SK-N-SH (cell line): ENCODE measurements around the gene CHCHD1. TPM values are rescaled to one million over a fixed set of nuclear protein-coding genes. Genes with fewer than 3 reads are reported as not detected.

ENCODE experiments used
- CTCF ChIA-PET: fragments of 300-600, 350-600 bp; formaldehyde crosslinking; extraction: SDS; loops from one replicate; lab custom pipeline; 2021; lab: Yijun Ruan, JAX
- POLR2A ChIA-PET: fragments of 350-600 bp; sonication (Branson Sonifier 250); formaldehyde crosslinking; extraction: SDS; loops from one replicate; lab custom pipeline; 2020; ENCODE audit warnings: antibody characterized with exemption, inconsistent platforms; lab: Yijun Ruan, JAX
- DNase-seq: peaks from one replicate; pipeline ENCODE4 v3.0.0; 2012
- H2AFZ ChIP-seq: fragments of 200-600 bp; sonication (generic); 2 replicates; pipeline ENCODE4 v1.8.1; 2016; ENCODE audit warnings: antibody characterized with exemption, mild to moderate bottlenecking, low read depth
- H3F3A ChIP-seq: fragments of 200-600 bp; sonication (generic); replicated peaks from 2 replicates; pipeline ENCODE3; 2016; ENCODE audit warnings: antibody characterized with exemption, mild to moderate bottlenecking; ENCODE audit not compliant: insufficient read depth
- H3K27ac ChIP-seq, 2 experiments: fragments of 200-500 bp in 1 of 2; fragments of 200-600 bp in 1 of 2; sonication (Bioruptor generic) in 1 of 2; sonication (generic), shearing (Covaris generic) in 1 of 2; 2 replicates each; pipeline versions ENCODE4 v1.5.1 to v1.6.1; 2014 to 2016; ENCODE audit warnings: low read depth in 2 of 2, inconsistent platforms in 1 of 2, low read length in 1 of 2, mild to moderate bottlenecking in 1 of 2, mixed read lengths in 1 of 2
- H3K27me3 ChIP-seq: fragments of 200-600 bp; sonication (generic), shearing (Covaris generic); 2 replicates; pipeline ENCODE4 v1.6.1; 2016; ENCODE audit warnings: mixed run types; ENCODE audit not compliant: insufficient read depth
- H3K36me3 ChIP-seq, 2 experiments: fragments of 200-500 bp in 1 of 2; fragments of 200-600 bp in 1 of 2; sonication (Bioruptor generic) in 1 of 2; sonication (generic) in 1 of 2; replicated peaks in 1 of 2; 2 replicates each; pipeline versions ENCODE3 to v1.5.1; 2014 to 2016; ENCODE audit warnings: low read length in 1 of 2, mild to moderate bottlenecking in 1 of 2; ENCODE audit not compliant: insufficient read depth in 2 of 2, control insufficient read depth in 1 of 2
- H3K4me1 ChIP-seq, 2 experiments: fragments of 200-500 bp in 1 of 2; fragments of 200-600 bp in 1 of 2; sonication (Bioruptor generic) in 1 of 2; sonication (generic), shearing (Covaris generic) in 1 of 2; 2 replicates each; pipeline versions ENCODE4 v1.5.1 to v1.6.1; 2014 to 2016; ENCODE audit warnings: low read depth in 1 of 2, low read length in 1 of 2, mixed run types in 1 of 2; ENCODE audit not compliant: insufficient read depth in 2 of 2, control insufficient read depth in 1 of 2
- H3K4me2 ChIP-seq: fragments of 200-600 bp; sonication (generic), shearing (Covaris generic); 2 replicates; pipeline ENCODE4 v1.6.1; 2017; ENCODE audit warnings: mixed run types
- H3K4me3 ChIP-seq, 2 experiments: fragments of 200-500 bp in 1 of 2; fragments of 200-600 bp in 1 of 2; sonication (Bioruptor generic) in 1 of 2; sonication (generic), shearing (Covaris generic) in 1 of 2; 2 replicates each; pipeline versions ENCODE4 v1.5.1 to v1.8.1; 2014 to 2016; ENCODE audit warnings: low read depth in 2 of 2, inconsistent platforms in 1 of 2, low read length in 1 of 2, mild to moderate bottlenecking in 1 of 2, mixed read lengths in 1 of 2, moderate library complexity in 1 of 2
- H3K79me2 ChIP-seq: fragments of 200-600 bp; sonication (generic); 2 replicates; pipeline ENCODE4 v1.8.1; 2017; ENCODE audit warnings: mild to moderate bottlenecking; ENCODE audit not compliant: insufficient read depth
- H3K9ac ChIP-seq: fragments of 200-600 bp; sonication (generic); 2 replicates; pipeline ENCODE4 v1.6.1; 2017; ENCODE audit warnings: mixed run types
- H3K9me2 ChIP-seq: fragments of 200-600 bp; sonication (generic); 2 replicates; pipeline ENCODE4 v1.6.1; 2017; ENCODE audit warnings: mixed run types
- H3K9me3 ChIP-seq: fragments of 200-600 bp; sonication (generic); 2 replicates; pipeline ENCODE4 v1.6.1; 2017; ENCODE audit warnings: mixed run types, mild to moderate bottlenecking, moderate library complexity
- H4K20me1 ChIP-seq: fragments of 200-600 bp; sonication (generic); 2 replicates; pipeline ENCODE4 v1.6.1; 2017; ENCODE audit warnings: mild to moderate bottlenecking, mixed run types; ENCODE audit not compliant: insufficient read depth
- ELF1 ChIP-seq: IDR thresholded peaks from 2 replicates; pipeline ENCODE4 v1.4.0; 2012
- EZH2phosphoT487 ChIP-seq: fragments of 200-600 bp; sonication (generic); IDR thresholded peaks from 2 replicates; pipeline ENCODE4 v1.6.1; 2017; ENCODE audit warnings: low read depth, mixed run types, mild to moderate bottlenecking, antibody characterized with exemption, moderate library complexity, borderline replicate concordance
- FOSL2 ChIP-seq: IDR thresholded peaks from 2 replicates; pipeline ENCODE4 v1.4.0; 2012; ENCODE audit warnings: low read depth, mild to moderate bottlenecking, moderate library complexity, borderline replicate concordance
- FOXJ3 ChIP-seq: sonication (generic); formaldehyde crosslinking; IDR thresholded peaks from 2 replicates; pipeline ENCODE4 v1.5.1; 2020; ENCODE audit warnings: mild to moderate bottlenecking, missing genetic modification reagents
- GABPA ChIP-seq: IDR thresholded peaks from 2 replicates; pipeline ENCODE4 v1.4.0; 2012; ENCODE audit warnings: low read depth, mild to moderate bottlenecking
- JUND ChIP-seq: IDR thresholded peaks from 2 replicates; pipeline ENCODE4 v1.4.0; 2012
- NRF1 ChIP-seq: IDR thresholded peaks from 2 replicates; pipeline ENCODE4 v1.6.1; 2012; ENCODE audit warnings: low read depth, mild to moderate bottlenecking, low read length
- TEAD4 ChIP-seq: IDR thresholded peaks from 2 replicates; pipeline ENCODE4 v1.4.0; 2012; ENCODE audit warnings: mild to moderate bottlenecking, borderline replicate concordance; ENCODE audit not compliant: insufficient read depth
- YY1 ChIP-seq: IDR thresholded peaks from 2 replicates; pipeline ENCODE4 v1.4.0; 2012; ENCODE audit warnings: low read depth, mild to moderate bottlenecking
- WGBS: methylation state at CpG from one replicate; pipeline ENCODE4 v1.1.6; 2017; ENCODE audit warnings: low lambda C conversion rate; 5-methylcytosine and 5-hydroxymethylcytosine counted together
- polyA plus RNA-seq, 3 experiments: library from polyadenylated mRNA; depleted of rRNA; stranded (reverse); fragments of >200 nt; gene quantifications; 2 replicates each; pipeline ENCODE4 v1.2.3, GENCODE V29; 2012
- TF ChIP-seq, protein P1 (sequence below): IDR thresholded peaks from 2 replicates; pipeline ENCODE4; 2012
- TF ChIP-seq, protein P2 (sequence below): IDR thresholded peaks from 2 replicates; pipeline ENCODE4 v1.4.0; 2012; ENCODE audit warnings: low read depth, borderline replicate concordance
- TF ChIP-seq, protein P3 (sequence below): IDR thresholded peaks from 2 replicates; pipeline ENCODE4 v1.4.0; 2012; ENCODE audit warnings: low read depth, borderline replicate concordance
- TF ChIP-seq, protein P4 (sequence below): fragments of 200-600 bp; sonication (generic); IDR thresholded peaks from 2 replicates; pipeline ENCODE4 v1.6.1; 2017; ENCODE audit warnings: antibody characterized with exemption, mild to moderate bottlenecking, moderate library complexity

CHCHD1 gene
- polyA plus RNA-seq, 1 of the 3 experiments (the other 2 are of a cell fraction) = 60.9 TPM

DNA sequence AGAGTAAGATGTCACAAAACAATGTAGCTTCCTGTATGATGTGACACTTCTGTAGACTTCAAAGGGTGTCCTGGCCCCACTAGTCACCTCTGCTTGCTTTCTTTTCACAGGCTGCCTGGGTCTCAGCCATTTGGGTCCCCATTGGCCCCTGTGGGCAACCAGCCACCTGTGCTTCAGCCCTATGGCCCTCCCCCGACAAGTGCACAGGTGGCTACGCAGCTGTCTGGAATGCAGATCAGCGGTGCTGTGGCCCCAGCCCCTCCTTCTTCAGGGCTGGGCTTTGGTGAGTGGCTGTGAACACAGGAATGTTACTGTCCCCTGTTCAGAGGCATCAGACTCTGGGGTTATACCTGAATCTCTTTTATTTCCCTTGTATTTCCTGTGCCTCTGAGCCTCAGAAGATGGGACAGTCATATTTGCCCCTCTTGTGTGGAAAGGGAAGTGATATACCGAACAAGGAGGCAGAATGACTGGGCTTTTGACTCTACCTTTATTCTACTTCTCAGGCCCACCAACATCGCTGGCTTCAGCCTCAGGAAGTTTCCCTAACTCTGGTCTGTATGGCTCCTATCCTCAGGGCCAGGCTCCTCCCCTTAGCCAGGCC, 22.2 kb upstream of the CHCHD1 start:
- no peaks in the 10 kb centered on the region for H3K9me3 ChIP-seq
- peaks cover 62% of the 10 kb centered on the region for H3K79me2 ChIP-seq
- H3K4me3 ChIP-seq = no peak overlapping the region
- 0 out of 4 replicates have a peak, but pooled peaks cover 0 to 13% of the 10 kb centered on the region in 2 experiments for H3K4me1 ChIP-seq
- TF ChIP-seq YY1 (no peak), NRF1 (no peak), JUND (no peak), TEAD4 (no peak), EZH2phosphoT487 (no peak), FOSL2 (no peak), GABPA (no peak), ELF1 (no peak), FOXJ3 (CRISPR knock-in tag) (no peak)
- TF ChIP-seq, protein P1, sequence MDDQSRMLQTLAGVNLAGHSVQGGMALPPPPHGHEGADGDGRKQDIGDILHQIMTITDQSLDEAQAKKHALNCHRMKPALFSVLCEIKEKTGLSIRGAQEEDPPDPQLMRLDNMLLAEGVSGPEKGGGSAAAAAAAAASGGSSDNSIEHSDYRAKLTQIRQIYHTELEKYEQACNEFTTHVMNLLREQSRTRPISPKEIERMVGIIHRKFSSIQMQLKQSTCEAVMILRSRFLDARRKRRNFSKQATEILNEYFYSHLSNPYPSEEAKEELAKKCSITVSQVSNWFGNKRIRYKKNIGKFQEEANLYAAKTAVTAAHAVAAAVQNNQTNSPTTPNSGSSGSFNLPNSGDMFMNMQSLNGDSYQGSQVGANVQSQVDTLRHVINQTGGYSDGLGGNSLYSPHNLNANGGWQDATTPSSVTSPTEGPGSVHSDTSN = no peak
- TF ChIP-seq, protein P2, sequence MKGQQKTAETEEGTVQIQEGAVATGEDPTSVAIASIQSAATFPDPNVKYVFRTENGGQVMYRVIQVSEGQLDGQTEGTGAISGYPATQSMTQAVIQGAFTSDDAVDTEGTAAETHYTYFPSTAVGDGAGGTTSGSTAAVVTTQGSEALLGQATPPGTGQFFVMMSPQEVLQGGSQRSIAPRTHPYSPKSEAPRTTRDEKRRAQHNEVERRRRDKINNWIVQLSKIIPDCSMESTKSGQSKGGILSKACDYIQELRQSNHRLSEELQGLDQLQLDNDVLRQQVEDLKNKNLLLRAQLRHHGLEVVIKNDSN = no peak
- TF ChIP-seq, protein P3, sequence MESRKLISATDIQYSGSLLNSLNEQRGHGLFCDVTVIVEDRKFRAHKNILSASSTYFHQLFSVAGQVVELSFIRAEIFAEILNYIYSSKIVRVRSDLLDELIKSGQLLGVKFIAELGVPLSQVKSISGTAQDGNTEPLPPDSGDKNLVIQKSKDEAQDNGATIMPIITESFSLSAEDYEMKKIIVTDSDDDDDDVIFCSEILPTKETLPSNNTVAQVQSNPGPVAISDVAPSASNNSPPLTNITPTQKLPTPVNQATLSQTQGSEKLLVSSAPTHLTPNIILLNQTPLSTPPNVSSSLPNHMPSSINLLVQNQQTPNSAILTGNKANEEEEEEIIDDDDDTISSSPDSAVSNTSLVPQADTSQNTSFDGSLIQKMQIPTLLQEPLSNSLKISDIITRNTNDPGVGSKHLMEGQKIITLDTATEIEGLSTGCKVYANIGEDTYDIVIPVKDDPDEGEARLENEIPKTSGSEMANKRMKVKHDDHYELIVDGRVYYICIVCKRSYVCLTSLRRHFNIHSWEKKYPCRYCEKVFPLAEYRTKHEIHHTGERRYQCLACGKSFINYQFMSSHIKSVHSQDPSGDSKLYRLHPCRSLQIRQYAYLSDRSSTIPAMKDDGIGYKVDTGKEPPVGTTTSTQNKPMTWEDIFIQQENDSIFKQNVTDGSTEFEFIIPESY = no peak
- TF ChIP-seq, protein P4, sequence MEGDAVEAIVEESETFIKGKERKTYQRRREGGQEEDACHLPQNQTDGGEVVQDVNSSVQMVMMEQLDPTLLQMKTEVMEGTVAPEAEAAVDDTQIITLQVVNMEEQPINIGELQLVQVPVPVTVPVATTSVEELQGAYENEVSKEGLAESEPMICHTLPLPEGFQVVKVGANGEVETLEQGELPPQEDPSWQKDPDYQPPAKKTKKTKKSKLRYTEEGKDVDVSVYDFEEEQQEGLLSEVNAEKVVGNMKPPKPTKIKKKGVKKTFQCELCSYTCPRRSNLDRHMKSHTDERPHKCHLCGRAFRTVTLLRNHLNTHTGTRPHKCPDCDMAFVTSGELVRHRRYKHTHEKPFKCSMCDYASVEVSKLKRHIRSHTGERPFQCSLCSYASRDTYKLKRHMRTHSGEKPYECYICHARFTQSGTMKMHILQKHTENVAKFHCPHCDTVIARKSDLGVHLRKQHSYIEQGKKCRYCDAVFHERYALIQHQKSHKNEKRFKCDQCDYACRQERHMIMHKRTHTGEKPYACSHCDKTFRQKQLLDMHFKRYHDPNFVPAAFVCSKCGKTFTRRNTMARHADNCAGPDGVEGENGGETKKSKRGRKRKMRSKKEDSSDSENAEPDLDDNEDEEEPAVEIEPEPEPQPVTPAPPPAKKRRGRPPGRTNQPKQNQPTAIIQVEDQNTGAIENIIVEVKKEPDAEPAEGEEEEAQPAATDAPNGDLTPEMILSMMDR = no peak
- H4K20me1 ChIP-seq = peaks cover 17% of the 10 kb centered on the region
- H3K9me2 ChIP-seq = no peaks in the 10 kb centered on the region
- H3K36me3 ChIP-seq = peaks cover 56 to 68% of the 10 kb centered on the region in 2 experiments
- H3K9ac ChIP-seq = no peak overlapping the region
- peaks cover 4% of the 10 kb centered on the region for H3F3A ChIP-seq
- no peak overlapping the region for H3K4me2 ChIP-seq
- no peak for DNase-seq
- H3K27ac ChIP-seq = no peak overlapping the region
- WGBS = 100% methylated on average over 2 of the region's 5 CpGs
- POLR2A ChIA-PET = interaction anchor here (1.3 kb wide), 1 partner anchor 11 kb away, joined by 3 read pairs; no protein-coding TSS in a partner anchor
- H2AFZ ChIP-seq = no peak overlapping the region
- H3K27me3 ChIP-seq = no peaks in the 10 kb centered on the region
- CTCF ChIA-PET = no interaction called here
